ENCODE results near the gene LENG9. TPM values are rescaled to one million over a fixed set of nuclear protein-coding genes. Genes with fewer than 3 reads are reported as not detected.
"Not testable (repeated sequence)": the region's sequence is repeated elsewhere in the genome, so short reads cannot be mapped to it uniquely, and the experiment has no call there.

The LENG9 gene
- total RNA-seq, 1 donor from 2014 or later, result 7.2 TPM

DNA sequence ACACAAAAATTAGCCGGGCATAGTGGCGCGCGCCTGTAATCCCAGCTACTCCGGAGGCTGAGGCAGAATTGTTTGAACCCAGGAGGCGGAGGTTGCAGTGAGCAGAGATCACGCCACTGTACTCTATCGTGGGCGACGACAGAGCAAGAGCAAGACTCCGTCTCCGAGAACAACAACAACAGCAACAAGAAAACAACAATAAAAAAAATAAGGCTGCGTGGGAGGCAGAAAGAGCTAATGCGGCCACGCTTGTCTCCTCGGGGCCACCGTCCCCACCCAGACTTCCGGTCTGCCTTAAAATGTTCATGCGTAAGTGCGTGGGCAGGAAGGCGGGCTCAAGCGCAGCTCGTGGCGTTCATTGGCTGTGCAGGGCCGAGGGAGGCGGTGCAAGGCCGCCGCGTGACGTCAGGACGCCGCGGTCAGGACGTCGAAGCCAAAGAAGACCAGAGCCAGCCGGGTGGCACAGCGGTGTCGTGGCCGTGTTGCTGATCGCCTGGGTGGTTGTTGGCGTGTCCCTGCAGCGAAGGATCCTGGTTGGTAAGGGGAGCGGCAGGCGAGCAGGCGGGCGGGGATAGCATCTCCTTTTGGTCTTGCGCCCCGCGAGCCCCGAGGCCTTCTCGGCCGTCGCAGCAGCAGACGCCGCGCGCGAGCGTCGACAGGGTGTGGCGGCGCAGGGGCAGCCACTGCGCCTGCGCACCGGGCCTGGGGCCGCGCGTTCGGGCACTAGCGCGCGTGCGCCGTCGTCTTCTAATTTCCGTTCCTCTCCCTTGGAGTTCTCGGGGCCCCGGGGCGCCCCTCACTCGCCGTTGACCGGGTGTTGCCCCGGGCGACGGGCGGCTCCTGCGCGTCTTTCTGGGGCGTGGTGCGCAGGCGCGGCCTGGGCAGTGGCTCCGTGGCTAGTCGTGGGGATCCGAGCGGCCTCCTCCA lies 14.5 kb downstream of the LENG9 start, which contains the start of gene LENG8:
LENG8 (plus strand) TSS at position 426 of the 927 bp plus-strand sequence. CDS start 2,146 bp downstream, outside the sequence.
- Histone ChIP-seq H3K36me3 (peaks cover 44% of the 10 kb centered on the region), H3K4me1 (peaks cover 40% of the 10 kb centered on the region)
- TF ChIP-seq, protein P1, sequence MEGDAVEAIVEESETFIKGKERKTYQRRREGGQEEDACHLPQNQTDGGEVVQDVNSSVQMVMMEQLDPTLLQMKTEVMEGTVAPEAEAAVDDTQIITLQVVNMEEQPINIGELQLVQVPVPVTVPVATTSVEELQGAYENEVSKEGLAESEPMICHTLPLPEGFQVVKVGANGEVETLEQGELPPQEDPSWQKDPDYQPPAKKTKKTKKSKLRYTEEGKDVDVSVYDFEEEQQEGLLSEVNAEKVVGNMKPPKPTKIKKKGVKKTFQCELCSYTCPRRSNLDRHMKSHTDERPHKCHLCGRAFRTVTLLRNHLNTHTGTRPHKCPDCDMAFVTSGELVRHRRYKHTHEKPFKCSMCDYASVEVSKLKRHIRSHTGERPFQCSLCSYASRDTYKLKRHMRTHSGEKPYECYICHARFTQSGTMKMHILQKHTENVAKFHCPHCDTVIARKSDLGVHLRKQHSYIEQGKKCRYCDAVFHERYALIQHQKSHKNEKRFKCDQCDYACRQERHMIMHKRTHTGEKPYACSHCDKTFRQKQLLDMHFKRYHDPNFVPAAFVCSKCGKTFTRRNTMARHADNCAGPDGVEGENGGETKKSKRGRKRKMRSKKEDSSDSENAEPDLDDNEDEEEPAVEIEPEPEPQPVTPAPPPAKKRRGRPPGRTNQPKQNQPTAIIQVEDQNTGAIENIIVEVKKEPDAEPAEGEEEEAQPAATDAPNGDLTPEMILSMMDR (IDR thresholded peaks at IDR 0.05), result no peak

DNA sequence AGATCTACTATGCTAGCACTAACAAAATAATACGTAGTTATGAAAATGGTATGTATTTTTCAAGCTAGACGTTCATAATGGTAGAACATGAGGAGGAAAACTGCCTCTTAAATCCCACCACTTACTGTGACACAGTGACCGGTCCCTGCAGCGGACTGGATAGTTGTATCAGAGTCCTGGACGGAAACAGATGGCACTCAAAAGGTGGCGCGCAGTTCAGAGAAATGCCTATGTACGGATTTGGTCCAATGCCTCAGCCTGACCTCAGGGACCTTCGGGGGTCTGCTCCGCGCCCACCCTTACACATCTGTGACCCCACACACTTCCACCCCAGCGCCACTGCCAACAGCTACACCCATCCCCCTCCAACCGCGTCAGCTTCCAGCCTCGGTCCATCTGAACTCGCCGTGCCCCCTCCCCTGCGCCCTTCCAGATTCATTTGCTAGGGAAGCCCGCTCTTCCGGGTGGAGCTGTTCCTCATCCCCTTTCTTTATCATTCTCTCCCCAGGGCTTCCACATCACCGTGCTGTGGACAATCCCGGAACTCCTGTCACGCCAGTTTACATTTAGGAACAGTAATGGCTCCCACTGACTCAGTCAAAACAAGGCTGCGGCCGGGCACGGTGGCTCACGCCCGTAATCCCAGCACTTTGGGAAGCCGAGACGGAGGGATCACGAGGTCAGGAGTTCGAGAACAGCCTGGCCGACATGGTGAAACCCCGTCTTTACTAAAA lies 15.4 kb downstream of the LENG9 start:
- ATAC-seq, result peak; percentile 18
- intact Hi-C loops (cut with DNase I), result no loop called here
- peaks cover 35% of the 10 kb centered on the region for H3K36me3 ChIP-seq
- H3K27me3 ChIP-seq, result no peaks in the 10 kb centered on the region
- DNase-seq, result peak; percentile 81
- H3K4me1 ChIP-seq, result peaks cover 38% of the 10 kb centered on the region
- peak overlapping the region; percentile 95 for H3K27ac ChIP-seq
- TF ChIP-seq, protein P1 (IDR thresholded peaks at IDR 0.05), result no peak
- peak overlapping the region; percentile 72 for H3K4me3 ChIP-seq
- H3K9me3 ChIP-seq, result no peaks in the 10 kb centered on the region

More for the DNA sequence above, 14.5 kb downstream of the LENG9 start, which contains the start of gene LENG8:
- Histone ChIP-seq H3K9me3 (no peaks in the 10 kb centered on the region), H3K27ac (peak within 1 kb of the TSS; percentile 95), H3K27me3 (no peaks in the 10 kb centered on the region), H3K4me3 (peak within 1 kb of the TSS; percentile 72)
- DNase-seq, result peak; percentile 99
- intact Hi-C loops (cut with DNase I), result no loop called here
- ATAC-seq, result peak; percentile 96

DNA sequence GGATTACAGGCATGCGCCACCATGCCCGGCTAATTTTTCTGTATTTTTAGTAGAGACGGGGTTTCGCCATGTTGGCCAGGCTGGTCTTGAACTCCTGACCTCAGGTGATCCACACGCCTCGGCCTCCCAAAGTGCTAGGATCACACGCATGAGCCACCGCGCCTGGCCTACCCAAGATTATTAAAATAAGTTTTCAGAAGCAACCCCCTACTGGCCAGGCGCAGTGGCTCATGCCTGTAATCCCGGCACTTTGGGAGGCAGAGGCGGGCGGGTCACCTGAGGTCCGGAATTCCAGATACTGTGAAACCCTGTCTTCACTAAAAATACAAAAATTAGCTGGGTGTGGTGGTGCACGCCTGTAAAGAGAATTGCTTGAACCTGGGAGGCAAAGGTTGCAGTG lies 17.2 kb downstream of the LENG9 start:
- peaks cover 28% of the 10 kb centered on the region for H3K4me1 ChIP-seq
- H3K27me3 ChIP-seq; intact Hi-C loops (cut with DNase I); H3K4me3 ChIP-seq; ATAC-seq; DNase-seq; H3K9me3 ChIP-seq; H3K27ac ChIP-seq: not testable (repeated sequence)
- H3K36me3 ChIP-seq, result peaks cover 17% of the 10 kb centered on the region

DNA sequence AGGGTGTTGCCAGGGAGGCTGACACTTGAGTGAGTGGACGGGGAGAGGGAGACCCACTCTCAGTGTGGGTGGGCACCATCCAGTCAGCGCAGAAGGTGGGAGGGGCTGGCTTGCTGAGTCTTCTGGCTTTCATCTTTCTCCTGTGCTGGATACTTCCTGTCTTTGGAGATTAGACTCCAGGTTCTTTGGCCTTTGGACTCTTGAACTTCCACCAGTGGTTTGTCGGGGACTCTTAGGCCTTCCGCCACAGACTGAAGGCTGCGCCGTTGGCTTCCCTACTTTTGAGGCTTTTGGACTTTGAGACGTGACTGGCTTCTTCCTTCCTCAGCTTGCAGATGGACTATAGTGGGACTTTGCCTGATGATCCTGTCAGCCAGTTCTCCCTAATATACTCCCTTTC lies 18.8 kb downstream of the LENG9 start:
- intact Hi-C loops (cut with DNase I), result no loop called here
- H3K9me3 ChIP-seq, result no peaks in the 10 kb centered on the region
- no peak overlapping the region for H3K4me3 ChIP-seq
- peaks cover 13% of the 10 kb centered on the region for H3K36me3 ChIP-seq
- DNase-seq (no peak), ATAC-seq (no peak)
- no peak overlapping the region for H3K27ac ChIP-seq
- TF ChIP-seq, protein P1 (IDR thresholded peaks at IDR 0.05), result no peak
- H3K4me1 ChIP-seq, result peaks cover 14% of the 10 kb centered on the region
- H3K27me3 ChIP-seq, result no peaks in the 10 kb centered on the region

DNA sequence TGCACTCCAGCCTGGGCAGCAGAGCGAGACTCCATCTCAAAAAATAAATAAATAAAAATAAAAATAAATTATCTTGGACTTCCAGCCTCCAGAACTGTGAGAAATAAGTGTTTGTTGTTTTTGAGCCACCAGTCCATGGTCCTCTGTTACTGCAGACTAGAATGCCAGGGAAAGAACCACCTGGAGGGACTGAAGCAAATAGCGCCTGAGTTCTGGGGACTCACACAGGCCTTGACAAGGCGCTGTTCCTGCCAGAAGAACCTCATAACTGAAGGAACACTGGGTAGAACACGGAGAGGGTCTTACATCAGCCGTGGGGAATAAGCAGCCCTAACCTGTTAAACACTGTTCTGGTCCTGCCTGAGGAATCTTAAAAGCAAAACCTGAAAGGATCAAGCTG lies 22.9 kb downstream of the LENG9 start:
- H3K4me1 ChIP-seq, result no peaks in the 10 kb centered on the region
- no peak overlapping the region for H3K4me3 ChIP-seq
- H3K27ac ChIP-seq, result no peak overlapping the region
- H3K9me3 ChIP-seq, result no peaks in the 10 kb centered on the region
- no peaks in the 10 kb centered on the region for H3K27me3 ChIP-seq
- peaks cover 11% of the 10 kb centered on the region for H3K36me3 ChIP-seq
- DNase-seq (no peak), ATAC-seq (no peak)
- TF ChIP-seq, protein P1 (IDR thresholded peaks at IDR 0.05), result no peak
- intact Hi-C loops (cut with DNase I), result no loop called here

All from upper lobe of right lung (tissue), 1 donor.